HepG2 (cell line): ENCODE measurements around the gene RGS10.

Experiments
- CTCF ChIP-seq: sonication (generic); formaldehyde crosslinking; IDR thresholded peaks from 2 replicates; pipeline ENCODE4 v1.5.0; 2020; ENCODE audit warnings: mild to moderate bottlenecking, missing genetic modification reagents, moderate library complexity
- ETV6 ChIP-seq: sonication (generic); formaldehyde crosslinking; conservative IDR thresholded peaks from 2 replicates; pipeline ENCODE4 v1.4.0; 2020; ENCODE audit warnings: missing genetic modification reagents
- KAT8 ChIP-seq: IDR thresholded peaks from 2 replicates; pipeline ENCODE4 v1.6.1; 2016; ENCODE audit warnings: missing genetic modification reagents, missing compliant biosample characterization
- PHF8 ChIP-seq: sonication (generic); formaldehyde crosslinking; IDR thresholded peaks from 2 replicates; pipeline ENCODE4 v1.5.0; 2020; ENCODE audit warnings: missing genetic modification reagents
- TFDP1 ChIP-seq: IDR thresholded peaks from 2 replicates; pipeline ENCODE4 v1.6.1; 2016; ENCODE audit warnings: missing compliant biosample characterization, missing genetic modification reagents, borderline replicate concordance

- TF ChIP-seq KAT8 (CRISPR knock-in tag), result no peak
- no peak for TF ChIP-seq CTCF
- no peak for TF ChIP-seq TFDP1
- TF ChIP-seq PHF8 (CRISPR knock-in tag), result no peak
- TF ChIP-seq ETV6 (CRISPR knock-in tag), result no peak
Measured at GRCh38 chr10:119505588-119506315, 36.8 kb downstream of the RGS10 start.
